ENCODE results near the gene FAM53A. TPM values are rescaled to one million over a fixed set of nuclear protein-coding genes. Genes with fewer than 3 reads are reported as not detected.

Gene FAM53A
- total and polyA plus RNA-seq, 4 donors, result 0.44 to 2.2 (median 0.97) TPM

DNA sequence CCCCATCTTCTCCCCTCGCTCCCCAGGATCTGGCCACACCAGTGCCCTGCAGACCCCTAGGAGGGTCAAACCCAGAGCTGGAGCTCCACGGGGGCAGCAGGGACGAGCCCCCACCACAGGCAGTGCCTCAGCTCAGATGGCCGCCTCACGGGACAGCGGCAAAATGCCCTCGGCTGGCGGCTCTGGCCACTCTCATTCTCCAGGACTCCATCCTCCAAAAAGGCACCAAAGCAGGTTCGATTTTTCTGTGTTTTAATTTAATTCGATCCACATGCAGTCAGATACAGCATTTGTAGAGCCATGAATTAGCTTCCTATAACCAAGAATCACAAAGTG lies 8.3 kb downstream of the FAM53A start:
- Histone ChIP-seq H3K36me3 (ENCODE audit: control insufficient read depth in 4 of 4, insufficient read depth in 3 of 4, low read depth in 1 of 4, low read length in 3 of 4) (no peaks in the 10 kb centered on the region), H3K9me3 (ENCODE audit: control insufficient read depth in 4 of 4, low read length in 3 of 4) (no peaks in the 10 kb centered on the region), H3K27ac (ENCODE audit: low read depth in 1 of 2, low read length in 2 of 2) (no peak overlapping the region), H3K4me1 (ENCODE audit: control insufficient read depth in 4 of 4, insufficient read depth in 4 of 4, low read length in 3 of 4) (no peaks in the 10 kb centered on the region), H3K9ac (ENCODE audit: low read depth in 1 of 2, low read length in 2 of 2) (no peak overlapping the region), H3K4me3 (ENCODE audit: low read depth in 1 of 3, low read length in 3 of 3) (no peak overlapping the region), H3K27me3 (ENCODE audit: control insufficient read depth in 4 of 4, insufficient read depth in 4 of 4, low read length in 3 of 4) (no peaks in the 10 kb centered on the region)
- DNase-seq (ENCODE audit: low spot score), result no peak
- WGBS, result 88% methylated on average over 10 of the region's 10 CpGs
- no peak for TF ChIP-seq JUND (IDR thresholded peaks at IDR 0.05)
- TF ChIP-seq YY1 (IDR thresholded peaks at IDR 0.05), result no peak
- no peak for TF ChIP-seq RXRA (IDR thresholded peaks at IDR 0.05)
- TF ChIP-seq FOXA1 (IDR thresholded peaks at IDR 0.05), result no peak
- no peak for TF ChIP-seq EGR1 (IDR thresholded peaks at IDR 0.05; ENCODE audit: low read depth in 2 of 2)
- TF ChIP-seq, protein P1, sequence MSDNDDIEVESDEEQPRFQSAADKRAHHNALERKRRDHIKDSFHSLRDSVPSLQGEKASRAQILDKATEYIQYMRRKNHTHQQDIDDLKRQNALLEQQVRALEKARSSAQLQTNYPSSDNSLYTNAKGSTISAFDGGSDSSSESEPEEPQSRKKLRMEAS (IDR thresholded peaks at IDR 0.05), result no peak
- TF ChIP-seq, protein P2, sequence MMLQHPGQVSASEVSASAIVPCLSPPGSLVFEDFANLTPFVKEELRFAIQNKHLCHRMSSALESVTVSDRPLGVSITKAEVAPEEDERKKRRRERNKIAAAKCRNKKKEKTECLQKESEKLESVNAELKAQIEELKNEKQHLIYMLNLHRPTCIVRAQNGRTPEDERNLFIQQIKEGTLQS (IDR thresholded peaks at IDR 0.05), result no peak
- TF ChIP-seq FOXA2 (IDR thresholded peaks at IDR 0.05), result no peak
- TF ChIP-seq, protein P3, sequence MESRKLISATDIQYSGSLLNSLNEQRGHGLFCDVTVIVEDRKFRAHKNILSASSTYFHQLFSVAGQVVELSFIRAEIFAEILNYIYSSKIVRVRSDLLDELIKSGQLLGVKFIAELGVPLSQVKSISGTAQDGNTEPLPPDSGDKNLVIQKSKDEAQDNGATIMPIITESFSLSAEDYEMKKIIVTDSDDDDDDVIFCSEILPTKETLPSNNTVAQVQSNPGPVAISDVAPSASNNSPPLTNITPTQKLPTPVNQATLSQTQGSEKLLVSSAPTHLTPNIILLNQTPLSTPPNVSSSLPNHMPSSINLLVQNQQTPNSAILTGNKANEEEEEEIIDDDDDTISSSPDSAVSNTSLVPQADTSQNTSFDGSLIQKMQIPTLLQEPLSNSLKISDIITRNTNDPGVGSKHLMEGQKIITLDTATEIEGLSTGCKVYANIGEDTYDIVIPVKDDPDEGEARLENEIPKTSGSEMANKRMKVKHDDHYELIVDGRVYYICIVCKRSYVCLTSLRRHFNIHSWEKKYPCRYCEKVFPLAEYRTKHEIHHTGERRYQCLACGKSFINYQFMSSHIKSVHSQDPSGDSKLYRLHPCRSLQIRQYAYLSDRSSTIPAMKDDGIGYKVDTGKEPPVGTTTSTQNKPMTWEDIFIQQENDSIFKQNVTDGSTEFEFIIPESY (IDR thresholded peaks at IDR 0.05), result no peak
- TF ChIP-seq, protein P4, sequence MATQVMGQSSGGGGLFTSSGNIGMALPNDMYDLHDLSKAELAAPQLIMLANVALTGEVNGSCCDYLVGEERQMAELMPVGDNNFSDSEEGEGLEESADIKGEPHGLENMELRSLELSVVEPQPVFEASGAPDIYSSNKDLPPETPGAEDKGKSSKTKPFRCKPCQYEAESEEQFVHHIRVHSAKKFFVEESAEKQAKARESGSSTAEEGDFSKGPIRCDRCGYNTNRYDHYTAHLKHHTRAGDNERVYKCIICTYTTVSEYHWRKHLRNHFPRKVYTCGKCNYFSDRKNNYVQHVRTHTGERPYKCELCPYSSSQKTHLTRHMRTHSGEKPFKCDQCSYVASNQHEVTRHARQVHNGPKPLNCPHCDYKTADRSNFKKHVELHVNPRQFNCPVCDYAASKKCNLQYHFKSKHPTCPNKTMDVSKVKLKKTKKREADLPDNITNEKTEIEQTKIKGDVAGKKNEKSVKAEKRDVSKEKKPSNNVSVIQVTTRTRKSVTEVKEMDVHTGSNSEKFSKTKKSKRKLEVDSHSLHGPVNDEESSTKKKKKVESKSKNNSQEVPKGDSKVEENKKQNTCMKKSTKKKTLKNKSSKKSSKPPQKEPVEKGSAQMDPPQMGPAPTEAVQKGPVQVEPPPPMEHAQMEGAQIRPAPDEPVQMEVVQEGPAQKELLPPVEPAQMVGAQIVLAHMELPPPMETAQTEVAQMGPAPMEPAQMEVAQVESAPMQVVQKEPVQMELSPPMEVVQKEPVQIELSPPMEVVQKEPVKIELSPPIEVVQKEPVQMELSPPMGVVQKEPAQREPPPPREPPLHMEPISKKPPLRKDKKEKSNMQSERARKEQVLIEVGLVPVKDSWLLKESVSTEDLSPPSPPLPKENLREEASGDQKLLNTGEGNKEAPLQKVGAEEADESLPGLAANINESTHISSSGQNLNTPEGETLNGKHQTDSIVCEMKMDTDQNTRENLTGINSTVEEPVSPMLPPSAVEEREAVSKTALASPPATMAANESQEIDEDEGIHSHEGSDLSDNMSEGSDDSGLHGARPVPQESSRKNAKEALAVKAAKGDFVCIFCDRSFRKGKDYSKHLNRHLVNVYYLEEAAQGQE (IDR thresholded peaks at IDR 0.05), result no peak
- TF ChIP-seq, protein P5, sequence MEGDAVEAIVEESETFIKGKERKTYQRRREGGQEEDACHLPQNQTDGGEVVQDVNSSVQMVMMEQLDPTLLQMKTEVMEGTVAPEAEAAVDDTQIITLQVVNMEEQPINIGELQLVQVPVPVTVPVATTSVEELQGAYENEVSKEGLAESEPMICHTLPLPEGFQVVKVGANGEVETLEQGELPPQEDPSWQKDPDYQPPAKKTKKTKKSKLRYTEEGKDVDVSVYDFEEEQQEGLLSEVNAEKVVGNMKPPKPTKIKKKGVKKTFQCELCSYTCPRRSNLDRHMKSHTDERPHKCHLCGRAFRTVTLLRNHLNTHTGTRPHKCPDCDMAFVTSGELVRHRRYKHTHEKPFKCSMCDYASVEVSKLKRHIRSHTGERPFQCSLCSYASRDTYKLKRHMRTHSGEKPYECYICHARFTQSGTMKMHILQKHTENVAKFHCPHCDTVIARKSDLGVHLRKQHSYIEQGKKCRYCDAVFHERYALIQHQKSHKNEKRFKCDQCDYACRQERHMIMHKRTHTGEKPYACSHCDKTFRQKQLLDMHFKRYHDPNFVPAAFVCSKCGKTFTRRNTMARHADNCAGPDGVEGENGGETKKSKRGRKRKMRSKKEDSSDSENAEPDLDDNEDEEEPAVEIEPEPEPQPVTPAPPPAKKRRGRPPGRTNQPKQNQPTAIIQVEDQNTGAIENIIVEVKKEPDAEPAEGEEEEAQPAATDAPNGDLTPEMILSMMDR (IDR thresholded peaks at IDR 0.05; ENCODE audit: low read depth, low read length, missing input control), result no peak
- TF ChIP-seq NR2F2 (IDR thresholded peaks at IDR 0.05), result no peak
- TF ChIP-seq TAF1 (conservative IDR thresholded peaks at IDR 0.05), result no peak
- no peak for TF ChIP-seq HNF4A (conservative IDR thresholded peaks at IDR 0.05)
- TF ChIP-seq HNF4G (IDR thresholded peaks at IDR 0.05), result no peak
- TF ChIP-seq RAD21 (IDR thresholded peaks at IDR 0.05), result no peak
- no peak for TF ChIP-seq GABPA (IDR thresholded peaks at IDR 0.05 in 1 of 2, conservative IDR thresholded peaks at IDR 0.05 in 1 of 2)
